IMR-90 (cell line): ENCODE results near the gene ATOH8. TPM values are rescaled to one million over a fixed set of nuclear protein-coding genes. Genes with fewer than 3 reads are reported as not detected.

Source experiments
- ATAC-seq: fragments of 200-7000 bp; cut with Tn5 transposase; 2 replicates; pipeline ENCODE4 v1.9.1; 2020; ENCODE audit warnings: low read depth, mild to moderate bottlenecking, moderate library complexity
- BruUV-seq: library from RNA; stranded (reverse); fragments of 400-500 nt; replicated peaks from 2 replicates; lab custom pipeline; 2021; lab: Mats Ljungman, UMichigan
- CTCF ChIA-PET: fragments of 300-600 bp; formaldehyde crosslinking; extraction: SDS; loops from one replicate; lab custom pipeline; 2021; ENCODE audit warnings: antibody characterized with exemption; lab: Yijun Ruan, JAX
- POLR2A ChIA-PET: fragments of 300-600 bp; sonication (Branson Sonifier 250); formaldehyde crosslinking; loops from one replicate; lab custom pipeline; 2022; ENCODE audit warnings: antibody characterized with exemption; ENCODE audit not compliant: unreplicated experiment; lab: Charles Lee
- DNase-seq: peaks from one replicate; pipeline ENCODE4 v3.0.0; 2013
- H2AFZ ChIP-seq: replicated peaks from 2 replicates; pipeline ENCODE3; 2013; ENCODE audit warnings: low read length, mild to moderate bottlenecking; ENCODE audit not compliant: poor library complexity
- H2AK5ac ChIP-seq: 2 replicates; pipeline ENCODE4 v1.6.1; 2013; ENCODE audit warnings: low read depth, low read length, inconsistent platforms
- H2AK9ac ChIP-seq: replicated peaks from 2 replicates; pipeline ENCODE3; 2013; ENCODE audit warnings: mild to moderate bottlenecking, low read depth, low read length, moderate library complexity; ENCODE audit not compliant: poor library complexity
- H2BK120ac ChIP-seq: 2 replicates; pipeline ENCODE4 v1.6.1; 2013; ENCODE audit warnings: low read depth, low read length, inconsistent platforms
- H2BK15ac ChIP-seq: 3 replicates; pipeline ENCODE4 v1.6.1; 2013; ENCODE audit warnings: low read depth, low read length, inconsistent platforms
- H2BK20ac ChIP-seq: 2 replicates; pipeline ENCODE4 v1.6.1; 2013; ENCODE audit warnings: low read depth, mild to moderate bottlenecking, inconsistent platforms, low read length, moderate library complexity
- H2BK5ac ChIP-seq: 2 replicates; pipeline ENCODE4 v1.6.1; 2013; ENCODE audit warnings: mild to moderate bottlenecking, low read depth, low read length, inconsistent platforms; ENCODE audit not compliant: poor library complexity, severe bottlenecking
- H3K14ac ChIP-seq: replicated peaks from 2 replicates; pipeline ENCODE4 v1.6.1; 2013; ENCODE audit warnings: low read depth, low read length, inconsistent platforms
- H3K18ac ChIP-seq: 2 replicates; pipeline ENCODE4 v1.6.1; 2013; ENCODE audit warnings: low read depth, low read length, control low read depth
- H3K23ac ChIP-seq: 2 replicates; pipeline ENCODE4 v1.6.1; 2013; ENCODE audit warnings: low read depth, low read length, inconsistent platforms
- H3K27ac ChIP-seq: 2 replicates; pipeline ENCODE4 v1.5.1; 2013; ENCODE audit warnings: mild to moderate bottlenecking, control low read depth, low read length; ENCODE audit not compliant: insufficient read depth
- H3K27me3 ChIP-seq: 2 replicates; pipeline ENCODE4 v1.6.1; 2013; ENCODE audit warnings: low read length; ENCODE audit not compliant: control insufficient read depth, insufficient read depth
- H3K36me3 ChIP-seq: 2 replicates; pipeline ENCODE4 v1.6.1; 2013; ENCODE audit warnings: low read length, mixed read lengths; ENCODE audit not compliant: control insufficient read depth, insufficient read depth
- H3K4ac ChIP-seq: 2 replicates; pipeline ENCODE4 v1.6.1; 2013; ENCODE audit warnings: low read depth, low read length, inconsistent platforms
- H3K4me1 ChIP-seq: 2 replicates; pipeline ENCODE4 v1.6.1; 2013; ENCODE audit warnings: low read length, mixed read lengths; ENCODE audit not compliant: control insufficient read depth, insufficient read depth
- H3K4me2 ChIP-seq: 2 replicates; pipeline ENCODE4 v1.6.1; 2013; ENCODE audit warnings: low read depth, mild to moderate bottlenecking, control low read depth, low read length, moderate library complexity
- H3K4me3 ChIP-seq: 2 replicates; pipeline ENCODE4 v1.5.1; 2013; ENCODE audit warnings: low read depth, mild to moderate bottlenecking, control low read depth, low read length, moderate library complexity; ENCODE audit not compliant: insufficient read depth
- H3K56ac ChIP-seq: 2 replicates; pipeline ENCODE4 v1.6.1; 2013; ENCODE audit warnings: low read length, inconsistent platforms; ENCODE audit not compliant: insufficient read depth; ENCODE audit errors: extremely low read depth
- H3K79me1 ChIP-seq, 2 experiments: 2 replicates each; pipeline ENCODE4 v1.6.1; 2013; ENCODE audit warnings: low read length in 2 of 2, inconsistent platforms in 1 of 2, low read depth in 1 of 2
- H3K9ac ChIP-seq: 2 replicates; pipeline ENCODE4 v1.6.1; 2013; ENCODE audit warnings: low read depth, low read length, control low read depth
- H3K9me1 ChIP-seq: 2 replicates; pipeline ENCODE4 v1.6.1; 2013; ENCODE audit warnings: low read length, inconsistent platforms; ENCODE audit not compliant: insufficient read depth
- H3K9me3 ChIP-seq: 2 replicates; pipeline ENCODE4 v1.6.1; 2013; ENCODE audit warnings: low read length; ENCODE audit not compliant: control insufficient read depth, insufficient read depth
- H4K20me1 ChIP-seq: 2 replicates; pipeline ENCODE4 v1.6.1; 2013; ENCODE audit warnings: low read length, inconsistent platforms; ENCODE audit not compliant: insufficient read depth
- H4K5ac ChIP-seq: 2 replicates; pipeline ENCODE4 v1.6.1; 2013; ENCODE audit warnings: mild to moderate bottlenecking, low read depth, low read length, control low read depth
- H4K8ac ChIP-seq, 2 experiments: 2 replicates each; pipeline ENCODE4 v1.6.1; 2013; ENCODE audit warnings: low read depth in 2 of 2, low read length in 2 of 2, control low read depth in 1 of 2, inconsistent platforms in 1 of 2
- H4K91ac ChIP-seq: 2 replicates; pipeline ENCODE4 v1.6.1; 2013; ENCODE audit warnings: low read depth, low read length, inconsistent platforms; ENCODE audit not compliant: insufficient read depth
- BHLHE40 ChIP-seq: fragments of 150-350 bp; IDR thresholded peaks from 2 replicates; pipeline ENCODE4 v1.6.1; 2016; ENCODE audit warnings: mild to moderate bottlenecking, low read depth, low read length
- CEBPB ChIP-seq: IDR thresholded peaks from 2 replicates; pipeline ENCODE4 v1.6.1; 2012; ENCODE audit warnings: low read depth, low read length, improper control_type of control experiment
- CHD1 ChIP-seq: IDR thresholded peaks from 2 replicates; pipeline ENCODE4 v1.6.1; 2012; ENCODE audit warnings: low read depth, low read length, improper control_type of control experiment
- ELK1 ChIP-seq: fragments of 150-350 bp; IDR thresholded peaks from 2 replicates; pipeline ENCODE4 v1.6.1; 2016; ENCODE audit warnings: low read depth, mild to moderate bottlenecking, low read length, moderate library complexity, borderline replicate concordance
- FOS ChIP-seq: fragments of 150-350 bp; IDR thresholded peaks from 2 replicates; pipeline ENCODE4 v1.6.1; 2016; ENCODE audit warnings: low read depth, low read length
- MAFK ChIP-seq: IDR thresholded peaks from 2 replicates; pipeline ENCODE4 v1.6.1; 2012; ENCODE audit warnings: low read depth, low read length, improper control_type of control experiment
- MXI1 ChIP-seq: IDR thresholded peaks from 2 replicates; pipeline ENCODE4 v1.6.1; 2012; ENCODE audit warnings: low read depth, mild to moderate bottlenecking, low read length, moderate library complexity, borderline replicate concordance
- NFE2L2 ChIP-seq: fragments of 150-350 bp; IDR thresholded peaks from 2 replicates; pipeline ENCODE4 v1.6.1; 2016; ENCODE audit warnings: low read depth, mild to moderate bottlenecking, low read length
- RCOR1 ChIP-seq: IDR thresholded peaks from 2 replicates; pipeline ENCODE4 v1.6.1; 2012; ENCODE audit warnings: mild to moderate bottlenecking, low read length, improper control_type of control experiment; ENCODE audit not compliant: insufficient replicate concordance
- RFX5 ChIP-seq: IDR thresholded peaks from 2 replicates; pipeline ENCODE4 v1.8.0; 2012; ENCODE audit warnings: low read depth, mild to moderate bottlenecking, low read length, moderate library complexity
- SMC3 ChIP-seq: fragments of 150-350 bp; IDR thresholded peaks from 2 replicates; pipeline ENCODE4 v1.6.1; 2016; ENCODE audit warnings: low read depth, mild to moderate bottlenecking, antibody characterized with exemption, low read length, moderate library complexity
- USF2 ChIP-seq: fragments of 150-350 bp; IDR thresholded peaks from 2 replicates; pipeline ENCODE4 v1.6.1; 2017; ENCODE audit warnings: mild to moderate bottlenecking, antibody characterized with exemption, low read length, low read depth
- WGBS, 2 experiments: methylation state at CpG; one replicate each; pipeline versions ENCODE4 v1.1.5 to v1.1.7; 2013; ENCODE audit warnings: missing lambda C conversion rate in 2 of 2; ENCODE audit not compliant: insufficient read length in 1 of 2; ENCODE audit errors: extremely low coverage in 2 of 2; 5-methylcytosine and 5-hydroxymethylcytosine counted together
- dilution Hi-C: fragments of 300-500 bp; cut with HindIII; formaldehyde crosslinking; loops from one replicate; pipeline ENCODE4 v1.14.3; 2018; ENCODE audit warnings: low sequenced_read_pairs; ENCODE audit not compliant: unreplicated experiment
- in situ Hi-C: fragments of 300-500 bp; cut with MboI; formaldehyde crosslinking; loops from 3 replicates; pipeline ENCODE4 v1.14.3; 2019; ENCODE audit warnings: low sequenced_read_pairs, inconsistent platforms, mixed read lengths
- intact Hi-C: fragments of 100-400 bp; cut with micrococcal nuclease; formaldehyde crosslinking; loops from 2 replicates; pipeline ENCODE4 v1.10.0; 2022
- polyA plus RNA-seq, 3 experiments: library from polyadenylated mRNA; depleted of rRNA; stranded (reverse); fragments of >200 nt; gene quantifications; 2 replicates each; pipeline ENCODE4 v1.2.3, GENCODE V29; 2012; ENCODE audit warnings: low replicate concordance in 1 of 3
- total RNA-seq: library from RNA; depleted of rRNA; stranded (reverse); fragments of >200 nt; gene quantifications from 2 replicates; pipeline ENCODE4 v1.2.3, GENCODE V29; 2012

Gene ATOH8
- total and polyA plus RNA-seq, 2 of the 4 experiments (the other 2 are of a cell fraction) = 7.9 to 9.0 TPM

- Histone ChIP-seq H3K27ac (peak overlapping the region; percentile 9; the same call in 1 of the 2 replicates), H2BK20ac (peak overlapping the region; percentile 82), H2BK5ac (no peak overlapping the region), H3K9ac (no peak overlapping the region), H4K8ac (peak overlapping the region; percentile 48 to 96; a peak in 1 of 4 replicates), H3K36me3 (peaks cover 26% of the 10 kb centered on the region), H3K79me1 (peaks cover 26 to 62% of the 10 kb centered on the region in 2 experiments; a peak in 3 of 4 replicates), H4K5ac (peak overlapping the region; percentile 21; the same call in 1 of the 2 replicates), H4K20me1 (no peaks in the 10 kb centered on the region; the same call in 1 of the 2 replicates), H2BK15ac (peak overlapping the region; percentile 31; the same call in 2 of the 3 replicates), H4K91ac (peak overlapping the region; percentile 36), H2AK9ac (no peak overlapping the region), H3K18ac (peak overlapping the region; percentile 11; the same call in 1 of the 2 replicates), H3K4me3 (no peak overlapping the region), H3K9me1 (peaks cover 26% of the 10 kb centered on the region), H3K4me2 (no peak overlapping the region; the same call in 1 of the 2 replicates), H3K14ac (peak overlapping the region; percentile 67), H2BK120ac (peak overlapping the region; percentile 85), H3K27me3 (no peaks in the 10 kb centered on the region), H3K4ac (peak overlapping the region; percentile 80), H3K56ac (no peak overlapping the region), H2AK5ac (peak overlapping the region; percentile 69), H3K4me1 (peaks cover 46% of the 10 kb centered on the region), H2AFZ (no peak overlapping the region), H3K9me3 (no peaks in the 10 kb centered on the region), H3K23ac (peak overlapping the region; percentile 18; the same call in 1 of the 2 replicates)
- no peak for DNase-seq
- intact Hi-C loops = no loop called here
- dilution Hi-C loops = no loop called here
- ChIA-PET POLR2A (interaction anchor here (0.5 kb wide), 1 partner anchor 16 kb away, joined by 4 read pairs; the partner anchor contains the start of gene ATOH8), CTCF (interaction anchor here (1.1 to 2.1 kb wide), 3 partner anchors 14 to 44 kb away, joined by 3 to 4 read pairs (median 4); no protein-coding TSS in a partner anchor)
- no peak for ATAC-seq
- TF ChIP-seq USF2 (no peak), MXI1 (no peak), RFX5 (no peak), BHLHE40 (no peak), MAFK (no peak), RCOR1 (no peak), FOS (no peak), CHD1 (no peak), SMC3 (no peak), CEBPB (no peak), NFE2L2 (no peak), ELK1 (no peak)
- no TSS peak for BruUV-seq
- 96% methylated on average over 3 of the region's 7 CpGs; no CpG with 5 or more reads in 1 of the 2 experiments for WGBS, 2 experiments
- in situ Hi-C loops = no loop called here
These were observed 16.2 kb downstream of the ATOH8 start for GRCh38 chr2:85769983-85770362.
